ENCODE results near the gene APBA2. TPM values are rescaled to one million over a fixed set of nuclear protein-coding genes. Genes with fewer than 3 reads are reported as not detected.

APBA2 gene
- total RNA-seq, 1 experiment from 2014 or later: 11.2 TPM

- TF ChIP-seq IRF1 (CRISPR knock-in tag; IDR thresholded peaks at IDR 0.05): no peak
- TF ChIP-seq ZBTB21 (CRISPR knock-in tag; IDR thresholded peaks at IDR 0.05; ENCODE audit: borderline replicate concordance): no peak
- no peak for TF ChIP-seq JUN (CRISPR knock-in tag; IDR thresholded peaks at IDR 0.05)
- no peak for TF ChIP-seq ATF6 (CRISPR knock-in tag; IDR thresholded peaks at IDR 0.05)
- TF ChIP-seq ERG (CRISPR knock-in tag; IDR thresholded peaks at IDR 0.05): no peak
Measured at GRCh38 chr15:28891588-28891987, 5.8 kb downstream of the APBA2 start (continued).

- ChIA-PET POLR2A (no interaction called here), CTCF (no interaction called here)
- DNase-seq (ENCODE audit: low spot score): no peak
- Mint-ChIP-seq H3K27ac (no peak overlapping the region), H3K27me3 (ENCODE audit: low read depth) (peaks cover 3% of the 10 kb centered on the region), H3K9me3 (peaks cover 13% of the 10 kb centered on the region), H3K4me1 (no peaks in the 10 kb centered on the region), H3K36me3 (peaks cover 13% of the 10 kb centered on the region), H3K4me3 (no peak overlapping the region)
- TF ChIP-seq FOXK1 (CRISPR knock-in tag; IDR thresholded peaks at IDR 0.05): no peak
- no peak for TF ChIP-seq IRF1 (CRISPR knock-in tag; IDR thresholded peaks at IDR 0.05)
- no peak for TF ChIP-seq USF2 (CRISPR knock-in tag; IDR thresholded peaks at IDR 0.05)
- no peak for TF ChIP-seq NFE2L1 (CRISPR knock-in tag; IDR thresholded peaks at IDR 0.05)
- no peak for TF ChIP-seq E2F5 (CRISPR knock-in tag; IDR thresholded peaks at IDR 0.05)
- TF ChIP-seq ERG (CRISPR knock-in tag; IDR thresholded peaks at IDR 0.05): no peak
- TF ChIP-seq PRRX2 (CRISPR knock-in tag; IDR thresholded peaks at IDR 0.05): no peak
- TF ChIP-seq ZNF512 (CRISPR knock-in tag; IDR thresholded peaks at IDR 0.05; ENCODE audit: borderline replicate concordance): no peak
- no peak for TF ChIP-seq GRHL2 (CRISPR knock-in tag; IDR thresholded peaks at IDR 0.05; ENCODE audit: insufficient replicate concordance, severe bottlenecking)
- no peak for TF ChIP-seq EMX1 (CRISPR knock-in tag; IDR thresholded peaks at IDR 0.05)
- TF ChIP-seq MLX (CRISPR knock-in tag; IDR thresholded peaks at IDR 0.05): no peak
- no peak for ATAC-seq
Measured at GRCh38 chr15:28892789-28893610, 7.2 kb downstream of the APBA2 start.
